Stimulated activated CD8-positive, alpha-beta memory T cell treated with anti-CD3 and anti-CD28 coated beads, Interleukin-2, amount 100 ng/mL, for 1 hour (primary cell): ENCODE data around the gene TPX2.
A peak's percentile ranks its signal among the peaks of the same experiment; 100 is the strongest.
"Not testable (repeated sequence)": the region's sequence is repeated elsewhere in the genome, so short reads cannot be mapped to it uniquely, and the experiment has no call there.

ENCODE experiments used
- DNase-seq, 2 donors: peaks; one replicate each; pipeline ENCODE4 v3.0.0-alpha.2; 2020; ENCODE audit warnings: low read depth in 2 of 2

TPX2 gene

GRCh38 chr20:31813611-31814010, 74.5 kb downstream of the TPX2 start:
- DNase-seq, result no peak

DNA sequence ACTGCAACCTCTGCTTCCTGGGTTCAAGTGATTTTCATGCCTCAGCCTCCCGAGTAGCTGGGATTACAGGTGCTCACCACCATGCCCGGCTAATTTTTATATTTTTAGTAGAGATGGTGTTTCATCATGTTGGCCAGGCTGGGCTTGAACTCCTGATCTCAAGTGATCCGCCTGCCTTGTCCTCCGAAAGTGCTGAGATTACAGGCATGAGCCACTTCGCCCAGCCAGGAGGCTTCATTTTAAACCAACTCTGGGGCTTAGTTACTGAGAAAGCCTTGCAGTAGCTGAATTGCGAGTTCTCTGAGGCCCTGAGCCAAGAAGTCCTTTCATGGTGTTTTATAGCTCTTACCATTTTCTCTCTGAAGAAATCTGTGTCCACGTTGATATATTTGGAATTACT, 75.1 kb downstream of the TPX2 start:
- not testable (repeated sequence) for DNase-seq

DNA sequence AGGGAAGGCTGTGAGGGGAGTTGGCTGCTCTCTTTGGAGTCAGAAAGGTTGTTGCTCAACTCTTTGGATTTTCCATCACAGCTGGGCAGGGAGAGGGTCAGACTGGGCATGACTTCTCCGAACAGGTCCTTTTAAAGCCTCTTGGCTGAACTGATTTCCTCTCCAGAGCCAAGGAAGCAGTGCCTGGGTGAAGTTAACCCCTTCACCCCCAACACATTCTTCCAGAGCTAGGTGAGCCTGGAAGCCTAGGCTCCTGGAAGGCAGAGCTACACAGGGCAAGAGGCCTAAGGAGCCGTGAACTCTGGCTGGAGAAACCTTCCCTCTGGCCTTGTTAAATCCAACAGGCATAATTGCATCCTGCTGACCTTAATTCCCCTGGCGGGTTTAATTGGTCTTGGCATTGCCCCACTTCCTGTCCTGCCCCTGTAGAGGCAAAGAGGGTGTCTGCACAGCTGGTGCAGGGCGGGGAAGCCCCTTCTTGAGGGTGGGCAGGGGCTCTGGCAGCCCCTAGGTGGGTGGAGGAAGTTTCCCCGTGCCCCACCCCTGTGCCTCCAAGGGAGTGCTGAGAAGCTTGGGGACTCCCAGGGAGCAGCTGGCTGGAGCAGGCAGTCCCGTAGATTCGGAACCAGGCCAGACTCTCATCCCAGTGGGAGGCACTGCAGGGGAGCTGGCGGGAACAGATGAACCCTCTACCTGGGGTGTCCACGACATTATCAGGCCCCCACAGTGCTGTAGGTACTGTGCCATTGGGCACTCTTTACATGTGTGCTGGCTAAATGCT, 76.5 kb downstream of the TPX2 start:
- DNase-seq, result no peak

GRCh38 chr20:31816221-31816620, 77.1 kb downstream of the TPX2 start:
- DNase-seq, result no peak

DNA sequence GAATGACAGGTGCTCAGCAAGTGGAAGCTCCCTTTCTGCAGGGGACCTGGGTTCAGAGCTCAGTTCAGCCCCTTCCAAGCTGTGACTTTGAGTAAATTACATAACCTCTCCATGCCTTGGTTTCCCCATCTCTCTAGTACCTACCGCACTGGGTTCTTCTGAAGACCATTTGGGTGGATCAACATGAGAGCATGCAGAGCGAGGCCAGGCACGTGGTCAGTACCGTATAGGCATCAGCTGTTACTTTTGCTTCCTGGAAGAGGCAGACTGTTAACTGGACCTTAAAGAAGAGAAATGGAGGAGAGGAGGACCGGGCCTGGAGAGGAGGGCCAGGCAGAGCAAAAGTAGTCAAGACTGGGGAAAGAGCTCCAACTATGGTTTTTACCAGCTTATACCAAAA, 78.4 kb downstream of the TPX2 start:
- no peak for DNase-seq

DNA sequence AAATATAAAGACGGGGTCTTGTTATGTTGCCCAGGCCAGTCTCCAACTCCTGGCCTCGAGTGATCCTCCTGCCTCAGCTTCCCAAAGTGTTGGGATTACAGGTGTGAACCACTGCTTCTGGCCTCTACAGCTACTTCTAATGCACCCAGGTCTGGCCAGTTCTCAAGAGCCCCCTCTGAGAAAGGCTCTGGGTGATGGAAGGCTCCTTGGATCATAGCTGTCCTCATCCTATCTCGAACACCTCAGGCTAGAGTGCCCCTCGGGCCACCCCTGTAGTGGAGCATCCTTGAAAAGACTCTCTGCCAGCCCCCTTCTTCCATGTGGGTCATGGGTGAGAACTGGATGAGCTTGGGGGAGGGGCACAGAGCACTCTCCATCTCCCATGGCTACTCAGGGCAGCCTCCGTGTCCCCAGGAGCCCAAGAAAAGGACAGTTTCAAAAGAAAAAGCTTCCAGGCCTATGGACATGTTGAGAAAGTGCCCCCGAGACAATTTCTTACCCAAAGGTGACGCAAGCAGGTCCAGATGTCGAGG, 79.4 kb downstream of the TPX2 start:
- DNase-seq, result no peak

DNA sequence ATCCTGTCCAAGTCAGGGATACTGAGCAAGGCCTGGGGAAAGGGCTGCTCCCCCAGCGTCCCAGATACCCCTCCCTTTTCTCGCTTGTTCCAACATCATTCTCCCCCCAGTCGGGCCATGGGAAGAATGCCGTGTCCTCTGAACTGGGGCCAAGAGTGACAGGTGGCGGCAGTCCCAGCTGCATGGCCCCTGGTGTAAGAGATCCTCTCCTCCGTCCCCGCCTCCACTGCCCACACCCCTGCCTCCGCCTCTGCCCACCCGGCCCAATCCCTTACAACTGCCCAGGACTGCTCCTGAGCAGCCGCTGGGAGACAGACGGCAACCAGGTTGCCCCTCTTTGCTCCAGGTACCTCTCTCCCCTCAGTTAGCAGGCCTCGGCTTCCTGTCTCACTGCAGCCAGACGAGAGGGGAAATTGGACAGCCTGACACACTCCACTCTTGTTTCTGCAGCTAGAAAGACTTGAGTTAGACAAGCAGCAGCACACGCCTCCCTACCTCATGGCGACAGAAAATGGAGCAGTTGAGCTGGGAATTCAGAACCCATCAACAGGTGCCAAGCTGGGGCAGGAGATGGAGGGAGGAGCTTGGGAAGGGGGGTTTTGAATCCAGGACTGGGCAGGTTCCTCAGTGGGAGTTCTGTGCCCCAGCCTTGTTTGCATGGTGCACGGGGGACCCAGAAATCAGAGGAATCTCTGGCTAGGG, 80.1 kb downstream of the TPX2 start, which contains the start of gene MYLK2:
Gene MYLK2 (plus strand): TSS at position 274 of the 702 bp plus-strand sequence. CDS start 225 bp downstream, at position 499.
- DNase-seq, result no peak

DNA sequence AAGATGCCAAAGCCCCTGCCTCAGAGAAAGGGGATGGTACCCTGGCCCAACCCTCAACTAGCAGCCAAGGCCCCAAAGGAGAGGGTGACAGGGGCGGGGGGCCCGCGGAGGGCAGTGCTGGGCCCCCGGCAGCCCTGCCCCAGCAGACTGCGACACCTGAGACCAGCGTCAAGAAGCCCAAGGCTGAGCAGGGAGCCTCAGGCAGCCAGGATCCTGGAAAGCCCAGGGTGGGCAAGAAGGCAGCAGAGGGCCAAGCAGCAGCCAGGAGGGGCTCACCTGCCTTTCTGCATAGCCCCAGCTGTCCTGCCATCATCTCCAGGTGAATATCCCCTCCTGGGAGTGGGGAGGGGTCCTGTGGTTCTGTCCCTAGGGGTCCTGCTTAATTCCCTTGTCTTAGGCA, 81.1 kb downstream of the TPX2 start:
- no peak for DNase-seq

- no peak for DNase-seq
Measured at GRCh38 chr20:31821427-31821826, 82.3 kb downstream of the TPX2 start.

GRCh38 chr20:31822421-31823330, 83.6 kb downstream of the TPX2 start:
- DNase-seq, result peak; percentile 62 to 67

- no peak for DNase-seq
Measured at GRCh38 chr20:31823360-31824124, 84.5 kb downstream of the TPX2 start.

- DNase-seq, result no peak
Measured at GRCh38 chr20:31824125-31824485, 85.0 kb downstream of the TPX2 start.

GRCh38 chr20:31824554-31825313, 85.6 kb downstream of the TPX2 start:
- no peak for DNase-seq

- no peak for DNase-seq
Measured at GRCh38 chr20:31826074-31826473, 87.0 kb downstream of the TPX2 start.

GRCh38 chr20:31827059-31827458, 88.0 kb downstream of the TPX2 start:
- DNase-seq, result no peak

GRCh38 chr20:31828016-31828415, 88.9 kb downstream of the TPX2 start:
- not testable (repeated sequence) for DNase-seq

DNA sequence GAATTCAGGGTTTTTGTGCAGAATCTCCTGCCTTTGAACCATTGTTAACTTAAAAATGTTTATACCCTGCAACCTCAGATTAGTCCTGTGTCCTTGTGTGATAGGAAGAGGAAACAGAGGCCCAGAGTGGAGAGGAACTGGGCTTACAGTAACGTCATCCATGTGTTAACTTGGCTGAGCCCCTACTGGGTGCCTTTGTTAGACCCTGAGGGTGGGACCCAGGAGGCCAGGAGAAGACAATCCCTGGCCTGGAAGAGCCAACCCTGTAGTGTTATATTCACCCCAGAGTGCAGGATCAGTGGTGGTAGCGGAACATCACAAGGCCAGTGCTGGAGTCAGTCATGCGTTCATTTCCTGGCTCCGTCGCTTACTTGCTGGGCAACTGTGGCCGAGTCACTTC, 90.6 kb downstream of the TPX2 start:
- no peak for DNase-seq

GRCh38 chr20:31830406-31830981, 91.4 kb downstream of the TPX2 start:
- no peak for DNase-seq

GRCh38 chr20:31831211-31831610, 92.1 kb downstream of the TPX2 start:
- no peak for DNase-seq

DNA sequence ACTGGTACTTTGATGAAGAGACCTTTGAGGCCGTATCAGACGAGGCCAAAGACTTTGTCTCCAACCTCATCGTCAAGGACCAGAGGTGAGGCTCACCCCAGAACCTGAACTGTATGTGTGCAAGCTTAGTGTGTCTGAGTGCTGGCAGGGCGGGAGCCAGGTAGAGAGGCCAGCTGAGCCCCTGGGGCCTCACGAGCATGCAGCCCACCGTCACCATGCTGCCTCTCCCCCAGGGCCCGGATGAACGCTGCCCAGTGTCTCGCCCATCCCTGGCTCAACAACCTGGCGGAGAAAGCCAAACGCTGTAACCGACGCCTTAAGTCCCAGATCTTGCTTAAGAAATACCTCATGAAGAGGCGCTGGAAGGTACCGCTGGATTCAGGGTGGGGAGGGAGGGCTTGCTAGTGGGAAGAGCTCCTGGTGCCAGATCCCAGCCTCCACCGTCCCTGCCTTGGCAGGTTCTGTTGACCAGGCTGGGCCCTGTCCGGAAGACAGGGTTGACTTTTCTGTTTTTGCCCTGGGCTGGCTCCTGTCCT, 92.7 kb downstream of the TPX2 start:
- DNase-seq, result no peak
